B cell (primary cell): ENCODE data around the gene RBKS. TPM values are rescaled to one million over a fixed set of nuclear protein-coding genes. Genes with fewer than 3 reads are reported as not detected.

Source experiments
- ATAC-seq: fragments of 200-7000 bp; cut with Tn5 transposase; one replicate; pipeline ENCODE4 v1.10.0; 2021; ENCODE audit warnings: low read depth, mild to moderate bottlenecking, moderate number of reproducible peaks, moderate library complexity
- CTCF ChIA-PET: fragments of 350-600 bp; sonication (Branson Sonifier 250); formaldehyde crosslinking; loops from one replicate; lab custom pipeline; 2021; ENCODE audit warnings: antibody characterized with exemption, inconsistent platforms; lab: Charles Lee
- POLR2A ChIA-PET: fragments of 350-600 bp; sonication (Branson Sonifier 250); formaldehyde crosslinking; loops from one replicate; lab custom pipeline; 2021; ENCODE audit warnings: antibody characterized with exemption; lab: Charles Lee
- DNase-seq: peaks from one replicate; pipeline ENCODE4 v3.0.0; 2013
- H2AFZ ChIP-seq: 2 replicates; pipeline ENCODE4 v1.6.1; 2012; ENCODE audit warnings: mild to moderate bottlenecking, low read depth, low read length; ENCODE audit not compliant: insufficient read depth, poor library complexity, severe bottlenecking
- H3K27ac ChIP-seq, 2 donors: 1 replicate in 1 of 2; 2 replicates in 1 of 2; pipeline ENCODE4 v1.5.1; 2012 to 2013; ENCODE audit warnings: low read length in 2 of 2, mild to moderate bottlenecking in 2 of 2, moderate library complexity in 1 of 2
- H3K27me3 ChIP-seq, 4 experiments: fragments of 200-600 bp in 1 of 4; sonication (generic) in 1 of 4; replicated peaks in 1 of 4; 1 replicate in 2 of 4; 2 replicates in 2 of 4; pipeline versions ENCODE4 v1.6.1 to v1.7.0; 2013 to 2016; ENCODE audit warnings: low read length in 3 of 4, mild to moderate bottlenecking in 2 of 4, mixed read lengths in 1 of 4, moderate library complexity in 1 of 4; ENCODE audit not compliant: insufficient read depth in 4 of 4, control insufficient read depth in 3 of 4; ENCODE audit errors: control extremely low read depth in 1 of 4
- H3K36me3 ChIP-seq, 2 experiments: replicated peaks in 1 of 2; 1 replicate in 1 of 2; 2 replicates in 1 of 2; pipeline versions ENCODE4 v1.6.1 to v1.7.1; 2013; ENCODE audit warnings: low read length in 1 of 2; ENCODE audit not compliant: insufficient read depth in 2 of 2, control insufficient read depth in 1 of 2; ENCODE audit errors: control extremely low read depth in 1 of 2, extremely low read depth in 1 of 2
- H3K4me1 ChIP-seq, 2 donors: fragments of 200-600 bp in 1 of 2; sonication (generic) in 1 of 2; 1 replicate in 1 of 2; 2 replicates in 1 of 2; pipeline versions ENCODE4 v1.5.1 to v1.6.1; 2013 to 2017; ENCODE audit warnings: low read length in 2 of 2; ENCODE audit not compliant: control insufficient read depth in 2 of 2, insufficient read depth in 2 of 2
- H3K4me2 ChIP-seq: replicated peaks from 2 replicates; pipeline ENCODE3; 2012; ENCODE audit warnings: mild to moderate bottlenecking, low read depth, low read length; ENCODE audit not compliant: poor library complexity, severe bottlenecking
- H3K4me3 ChIP-seq, 5 experiments: fragments of 200-600 bp in 1 of 5; sonication (generic) in 1 of 5; 1 replicate in 3 of 5; 2 replicates in 2 of 5; pipeline versions ENCODE4 v1.5.1 to v1.7.0; 2011 to 2016; ENCODE audit warnings: low read length in 4 of 5, mild to moderate bottlenecking in 4 of 5, low read depth in 2 of 5, control low read depth in 1 of 5, moderate library complexity in 1 of 5; ENCODE audit not compliant: insufficient read depth in 1 of 5; ENCODE audit errors: control extremely low read depth in 1 of 5, extremely low read depth in 1 of 5
- H3K79me2 ChIP-seq: fragments of 200-600 bp; sonication (generic); one replicate; pipeline ENCODE4 v1.6.0; 2016; ENCODE audit warnings: low read length; ENCODE audit not compliant: control insufficient read depth, insufficient read depth
- H3K9ac ChIP-seq: fragments of 200-600 bp; sonication (generic); 2 replicates; pipeline ENCODE4 v1.6.1; 2017; ENCODE audit warnings: mild to moderate bottlenecking, low read length, moderate library complexity
- H3K9me3 ChIP-seq, 3 donors: one replicate each; pipeline versions ENCODE4 v1.6.1 to v1.7.1; 2013; ENCODE audit warnings: low read length in 2 of 3; ENCODE audit not compliant: control insufficient read depth in 2 of 3, insufficient read depth in 1 of 3; ENCODE audit errors: control extremely low read depth in 1 of 3
- H4K20me1 ChIP-seq: 2 replicates; pipeline ENCODE4 v1.6.0; 2012; ENCODE audit warnings: mild to moderate bottlenecking, low read length; ENCODE audit not compliant: insufficient read depth, control insufficient read depth, poor library complexity, severe bottlenecking
- H3K27ac Mint-ChIP-seq: one replicate; pipeline ENCODE4 v1.8.0; 2021; ENCODE audit warnings: mixed read lengths
- H3K27me3 Mint-ChIP-seq: one replicate; pipeline ENCODE4 v1.8.0; 2021; ENCODE audit warnings: mixed read lengths
- H3K4me1 Mint-ChIP-seq: one replicate; pipeline ENCODE4 v1.8.0; 2021; ENCODE audit warnings: mixed read lengths
- H3K4me3 Mint-ChIP-seq: one replicate; pipeline ENCODE4 v1.8.0; 2021; ENCODE audit warnings: mixed read lengths
- H3K9me3 Mint-ChIP-seq: one replicate; pipeline ENCODE4 v1.8.0; 2022; ENCODE audit warnings: mixed read lengths; ENCODE audit not compliant: insufficient read depth
- CTCF ChIP-seq: fragments of 200-600 bp; IDR thresholded peaks from one replicate; pipeline ENCODE4 v1.8.0; 2022; ENCODE audit warnings: antibody characterized with exemption, mild to moderate bottlenecking
- EZH2 ChIP-seq: IDR thresholded peaks from 2 replicates; pipeline ENCODE4 v1.6.1; 2012; ENCODE audit warnings: borderline replicate concordance, low read depth, mild to moderate bottlenecking, moderate library complexity, low read length; ENCODE audit not compliant: insufficient read depth, poor library complexity, severe bottlenecking
- WGBS: methylation state at CpG from one replicate; pipeline ENCODE4 v1.1.5; 2013; ENCODE audit warnings: missing lambda C conversion rate; ENCODE audit not compliant: insufficient coverage; 5-methylcytosine and 5-hydroxymethylcytosine counted together
- intact Hi-C: fragments of 100-400 bp; cut with micrococcal nuclease; formaldehyde crosslinking; loops from one replicate; pipeline ENCODE4 v1.10.0; 2022
- polyA plus RNA-seq: library from polyadenylated mRNA; depleted of rRNA; stranded (reverse); fragments of >200 nt; gene quantifications from 2 replicates; pipeline ENCODE4 v1.2.3, GENCODE V29; 2012
- total RNA-seq, 2 donors: library from RNA; stranded (reverse); fragments of 120-200 nt in 1 of 2; gene quantifications; 1 replicate in 1 of 2; 2 replicates in 1 of 2; pipeline versions ENCODE4 v1.2.3 to v1.2.4, GENCODE V29; 2013 to 2022

Gene RBKS
- total and polyA plus RNA-seq, 2 donors (not counting 1 experiment from before 2014, with no cell fraction given), result 6.4 to 9.2 TPM

GRCh38 chr2:27808984-27809383 is 81.2 kb downstream of the RBKS start:
- H3K79me2 ChIP-seq, result no peaks in the 10 kb centered on the region
- H3K4me1 ChIP-seq, result no peaks in the 10 kb centered on the region
- Mint-ChIP-seq H3K27me3 (no peaks in the 10 kb centered on the region), H3K27ac (no peak overlapping the region), H3K4me3 (no peak overlapping the region), H3K9me3 (no peaks in the 10 kb centered on the region), H3K4me1 (no peaks in the 10 kb centered on the region)
- H3K9me3 ChIP-seq, result no peaks in the 10 kb centered on the region
- DNase-seq, result no peak
- ChIA-PET CTCF (interaction anchor here (1.0 kb wide), 1 partner anchor 105 kb away, joined by 3 read pairs; no protein-coding TSS in a partner anchor), POLR2A (no interaction called here)
- no peak overlapping the region for H2AFZ ChIP-seq
- H3K27me3 ChIP-seq, result no peaks in the 10 kb centered on the region
- no peaks in the 10 kb centered on the region for H3K36me3 ChIP-seq
- intact Hi-C loops, result no loop called here
- H3K27ac ChIP-seq, result no peak overlapping the region
- H3K9ac ChIP-seq, result no peak overlapping the region
- ATAC-seq, result no peak
- TF ChIP-seq EZH2, result no peak
- TF ChIP-seq CTCF, result no peak
- WGBS, result 93% methylated on average over 1 of the region's 3 CpGs
- H3K4me3 ChIP-seq, result no peak overlapping the region
- H3K4me2 ChIP-seq, result no peak overlapping the region
- H4K20me1 ChIP-seq, result no peaks in the 10 kb centered on the region

GRCh38 chr2:27808418-27808817 is 81.8 kb downstream of the RBKS start:
- no peak overlapping the region for H3K27ac ChIP-seq
- no peak overlapping the region for H3K27ac Mint-ChIP-seq
- H3K79me2 ChIP-seq, result no peaks in the 10 kb centered on the region
- H3K4me3 Mint-ChIP-seq, result no peak overlapping the region
- intact Hi-C loops, result no loop called here
- no peaks in the 10 kb centered on the region for H3K9me3 Mint-ChIP-seq
- H4K20me1 ChIP-seq, result no peaks in the 10 kb centered on the region
- no peaks in the 10 kb centered on the region for H3K4me1 Mint-ChIP-seq
- no peak overlapping the region for H3K4me3 ChIP-seq
- no peaks in the 10 kb centered on the region for H3K4me1 ChIP-seq
- no peaks in the 10 kb centered on the region for H3K36me3 ChIP-seq
- no peak overlapping the region for H2AFZ ChIP-seq
- CTCF ChIA-PET, result no interaction called here
- ATAC-seq, result no peak
- no peak for DNase-seq
- H3K27me3 Mint-ChIP-seq, result no peaks in the 10 kb centered on the region
- POLR2A ChIA-PET, result no interaction called here
- TF ChIP-seq EZH2, result no peak
- no peak for TF ChIP-seq CTCF
- H3K9me3 ChIP-seq, result no peaks in the 10 kb centered on the region
- no peaks in the 10 kb centered on the region for H3K27me3 ChIP-seq
- no peak overlapping the region for H3K9ac ChIP-seq
- WGBS, result no CpG with 5 or more reads among the region's 2 CpGs
- H3K4me2 ChIP-seq, result no peak overlapping the region
